ENCODE data around the gene MAGI2.
"Not testable (repeated sequence)": the region's sequence is repeated elsewhere in the genome, so short reads cannot be mapped to it uniquely, and the experiment has no call there.

MAGI2 gene

DNA sequence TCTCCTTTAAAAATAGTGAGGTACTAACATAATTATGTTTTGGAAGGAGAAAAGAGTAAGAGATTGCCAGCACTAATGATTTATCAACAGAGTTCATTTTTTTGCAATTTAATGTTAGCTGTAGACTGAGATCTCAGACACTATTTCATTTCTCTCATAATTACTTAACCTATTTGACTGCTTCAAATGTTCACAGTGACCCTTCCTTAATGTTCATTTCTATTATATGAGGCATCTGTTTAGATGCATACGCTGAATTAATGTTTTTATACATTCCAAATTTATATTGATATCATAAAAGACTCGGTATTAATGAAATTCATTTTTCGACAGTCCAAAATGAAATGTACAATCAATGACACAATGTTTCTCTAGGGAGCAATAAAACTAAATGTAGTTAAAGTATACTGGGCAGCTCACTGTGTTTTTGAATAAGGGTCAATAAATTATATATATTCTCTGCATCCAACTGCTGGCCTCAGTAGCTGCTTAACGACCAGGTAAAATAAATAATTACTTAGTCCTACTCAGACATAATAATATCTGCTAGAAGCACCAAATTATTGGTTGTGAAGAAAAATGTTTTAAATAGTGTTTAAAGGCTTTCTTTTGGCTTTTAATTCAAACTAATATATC lies 373.4 kb downstream of the MAGI2 start:
- DNase-seq (ENCODE audit: low spot score) = no peak
- in situ Hi-C loops (cut with MboI; ENCODE audit: low sequenced_read_pairs, unreplicated experiment) = no loop called here
- TF ChIP-seq, protein P1, sequence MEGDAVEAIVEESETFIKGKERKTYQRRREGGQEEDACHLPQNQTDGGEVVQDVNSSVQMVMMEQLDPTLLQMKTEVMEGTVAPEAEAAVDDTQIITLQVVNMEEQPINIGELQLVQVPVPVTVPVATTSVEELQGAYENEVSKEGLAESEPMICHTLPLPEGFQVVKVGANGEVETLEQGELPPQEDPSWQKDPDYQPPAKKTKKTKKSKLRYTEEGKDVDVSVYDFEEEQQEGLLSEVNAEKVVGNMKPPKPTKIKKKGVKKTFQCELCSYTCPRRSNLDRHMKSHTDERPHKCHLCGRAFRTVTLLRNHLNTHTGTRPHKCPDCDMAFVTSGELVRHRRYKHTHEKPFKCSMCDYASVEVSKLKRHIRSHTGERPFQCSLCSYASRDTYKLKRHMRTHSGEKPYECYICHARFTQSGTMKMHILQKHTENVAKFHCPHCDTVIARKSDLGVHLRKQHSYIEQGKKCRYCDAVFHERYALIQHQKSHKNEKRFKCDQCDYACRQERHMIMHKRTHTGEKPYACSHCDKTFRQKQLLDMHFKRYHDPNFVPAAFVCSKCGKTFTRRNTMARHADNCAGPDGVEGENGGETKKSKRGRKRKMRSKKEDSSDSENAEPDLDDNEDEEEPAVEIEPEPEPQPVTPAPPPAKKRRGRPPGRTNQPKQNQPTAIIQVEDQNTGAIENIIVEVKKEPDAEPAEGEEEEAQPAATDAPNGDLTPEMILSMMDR (IDR thresholded peaks at IDR 0.05; ENCODE audit: borderline replicate concordance, control extremely low read depth, extremely low read depth, insufficient read depth, missing control alignments) = no peak

DNA sequence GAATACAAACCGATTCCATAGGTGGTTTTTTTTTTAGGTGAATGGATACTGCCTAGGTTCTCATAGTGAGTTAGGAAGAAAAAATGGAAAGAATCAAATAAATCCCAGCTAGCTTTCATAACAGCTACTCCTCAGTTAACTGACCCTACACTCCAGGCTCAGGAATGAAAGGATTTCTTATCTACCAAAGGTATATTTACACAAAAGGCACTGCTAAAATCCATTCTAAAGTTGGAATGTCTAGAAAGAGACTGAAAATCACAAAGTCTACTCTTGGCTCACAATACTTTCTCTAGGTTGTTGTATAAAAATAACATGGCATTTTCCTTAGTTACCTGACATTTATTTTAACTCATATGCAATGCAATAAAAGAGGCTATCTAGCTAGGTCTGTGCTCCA lies 375.2 kb downstream of the MAGI2 start:
- in situ Hi-C loops (cut with MboI; ENCODE audit: low sequenced_read_pairs, unreplicated experiment) = no loop called here
- TF ChIP-seq, protein P1 (IDR thresholded peaks at IDR 0.05; ENCODE audit: borderline replicate concordance, control extremely low read depth, extremely low read depth, insufficient read depth, missing control alignments) = no peak
- no peak for DNase-seq (ENCODE audit: low spot score)

DNA sequence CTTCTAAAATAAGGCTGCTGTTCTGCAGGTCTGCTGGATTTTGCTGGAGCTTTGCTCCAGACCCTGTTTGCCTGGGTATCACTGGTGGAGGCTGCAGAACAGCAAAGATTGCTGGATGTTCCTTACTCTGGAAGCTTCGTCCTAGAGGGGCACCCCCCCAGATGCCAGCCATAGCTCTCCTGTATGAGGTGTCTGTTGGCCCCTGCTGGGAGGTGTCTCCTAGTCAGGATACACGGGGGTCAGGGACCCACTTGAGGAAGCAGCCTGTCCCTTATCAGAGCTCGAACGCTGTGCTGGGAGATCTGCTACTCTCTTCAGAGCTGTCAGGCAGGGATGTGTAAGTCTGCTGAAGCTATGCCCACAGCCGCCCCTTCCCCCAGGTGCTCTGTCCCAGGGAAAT lies 382.3 kb downstream of the MAGI2 start:
- in situ Hi-C loops (cut with MboI; ENCODE audit: low sequenced_read_pairs, unreplicated experiment); DNase-seq (ENCODE audit: low spot score): not testable (repeated sequence)

DNA sequence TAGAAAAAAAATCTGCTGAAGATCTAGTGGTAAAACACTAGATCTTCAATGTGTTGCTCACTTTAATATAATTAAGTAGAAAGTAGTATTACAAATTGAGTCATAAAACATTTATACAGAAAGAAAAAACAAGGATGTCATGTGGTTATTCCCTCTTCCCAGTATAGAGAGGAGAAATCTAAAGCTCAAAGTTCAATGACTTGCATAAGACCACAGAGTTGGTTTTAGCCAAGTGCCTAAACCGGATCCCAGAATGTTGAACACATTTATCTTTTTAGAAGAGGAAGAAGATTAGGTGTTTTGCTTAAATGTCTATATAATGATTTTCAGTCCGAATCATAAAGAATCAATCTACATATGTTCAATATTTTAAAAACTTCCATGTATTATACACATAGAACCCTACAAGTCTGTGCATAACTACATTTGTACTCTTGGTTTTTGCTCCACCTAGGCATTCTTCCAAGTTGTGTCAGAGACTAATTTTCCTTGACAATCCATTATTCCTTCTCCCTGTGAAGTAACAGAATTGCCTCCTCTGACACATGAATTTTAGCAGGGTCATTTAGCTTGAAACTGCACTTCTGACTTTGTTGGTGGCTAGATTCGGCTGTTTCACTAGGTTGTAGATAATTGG lies 389.2 kb downstream of the MAGI2 start:
- DNase-seq (ENCODE audit: low spot score) = no peak
- in situ Hi-C loops (cut with MboI; ENCODE audit: low sequenced_read_pairs, unreplicated experiment) = no loop called here
- TF ChIP-seq, protein P1 (IDR thresholded peaks at IDR 0.05; ENCODE audit: borderline replicate concordance, control extremely low read depth, extremely low read depth, insufficient read depth, missing control alignments) = no peak

DNA sequence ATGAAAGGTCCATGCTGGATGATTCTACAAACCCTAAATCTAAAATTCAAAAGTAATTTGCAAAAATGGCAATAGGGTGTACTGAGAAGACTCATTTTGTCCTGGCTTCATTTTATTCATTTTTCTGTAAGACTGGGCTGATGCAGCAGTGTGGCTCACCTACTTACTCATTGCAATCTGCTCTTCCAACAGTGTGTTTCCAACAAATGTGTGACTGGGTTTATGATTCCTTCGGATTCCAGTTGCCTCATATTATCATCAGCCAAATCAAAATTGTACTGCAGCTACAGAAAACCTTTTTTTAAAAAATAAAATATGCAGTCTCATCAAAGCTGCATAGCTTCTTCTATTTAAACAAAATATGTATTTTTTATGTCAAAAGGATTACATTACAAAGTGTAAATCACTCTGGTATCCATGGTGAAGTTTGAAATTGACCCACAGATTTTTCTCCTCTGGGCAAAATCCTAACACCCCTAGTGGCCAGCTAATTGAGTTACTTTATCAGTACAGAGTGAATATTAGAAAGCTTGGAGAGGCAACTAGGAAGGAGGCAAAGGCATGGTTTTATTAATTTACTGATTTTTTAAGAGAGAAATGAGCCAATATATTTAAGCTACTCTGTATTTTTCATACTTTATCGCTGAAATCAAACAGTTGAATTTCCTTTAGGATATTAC lies 390.3 kb downstream of the MAGI2 start:
- DNase-seq (ENCODE audit: low spot score) = no peak
- TF ChIP-seq, protein P1 (IDR thresholded peaks at IDR 0.05; ENCODE audit: borderline replicate concordance, control extremely low read depth, extremely low read depth, insufficient read depth, missing control alignments) = no peak
- in situ Hi-C loops (cut with MboI; ENCODE audit: low sequenced_read_pairs, unreplicated experiment) = no loop called here

DNA sequence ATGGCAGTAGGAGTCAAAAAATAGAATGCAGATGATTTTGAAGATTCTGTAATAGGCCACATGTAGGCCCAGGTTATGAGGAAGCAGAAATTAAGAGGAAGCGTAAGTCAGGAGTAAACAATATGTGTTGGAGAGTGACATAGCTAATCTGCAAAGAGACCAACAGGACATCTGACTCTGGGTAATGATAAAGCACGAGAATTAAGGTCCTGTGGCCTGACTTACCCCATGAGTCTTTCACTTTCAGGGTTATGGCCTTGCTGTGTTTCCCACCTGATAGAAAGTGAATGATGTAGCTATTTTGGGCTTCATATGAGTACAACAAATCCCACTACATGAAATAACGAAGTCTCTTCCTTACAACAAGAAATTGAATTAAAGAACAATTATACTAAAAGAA lies 393.0 kb downstream of the MAGI2 start:
- no peak for DNase-seq (ENCODE audit: low spot score)
- in situ Hi-C loops (cut with MboI; ENCODE audit: low sequenced_read_pairs, unreplicated experiment) = no loop called here
- TF ChIP-seq, protein P1 (IDR thresholded peaks at IDR 0.05; ENCODE audit: borderline replicate concordance, control extremely low read depth, extremely low read depth, insufficient read depth, missing control alignments) = no peak

Data from GM13976 (cell line).